CD4-positive, alpha-beta T cell treated with Interleukin-4 for 1 hour (primary cell): ENCODE results near the gene CLEC2L.

Experiments
- DNase-seq, 2 donors: peaks; one replicate each; pipeline ENCODE4 v3.0.0-alpha.2; 2020 to 2022

CLEC2L gene

GRCh38 chr7:139523199-139523941 is at the start of gene CLEC2L:
Gene CLEC2L (plus strand): TSS chr7:139523685. CDS start chr7:139523928, 243 bp downstream.
- no peak for DNase-seq

GRCh38 chr7:139476139-139476538 is 47.3 kb upstream of the CLEC2L start:
- no peak for DNase-seq

DNA sequence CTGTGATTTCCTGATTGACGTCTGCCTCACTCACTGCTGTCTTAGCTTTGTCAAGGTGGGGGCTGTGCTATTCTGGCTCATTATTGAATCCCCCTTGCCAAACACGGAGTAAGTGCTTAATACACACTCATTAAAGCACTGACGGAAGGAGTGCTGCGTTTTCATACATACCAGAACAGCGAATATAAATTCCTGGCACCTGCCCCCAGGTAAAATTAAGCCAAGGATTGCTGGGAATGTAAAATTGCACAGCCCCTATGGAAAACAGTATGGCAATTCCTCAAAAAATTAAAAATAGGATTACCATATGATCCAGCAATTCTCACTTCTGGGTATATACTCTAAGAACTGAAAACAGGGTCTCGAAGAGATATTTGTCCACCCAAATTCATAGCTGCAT is 46.6 kb upstream of the CLEC2L start:
- no peak for DNase-seq

DNA sequence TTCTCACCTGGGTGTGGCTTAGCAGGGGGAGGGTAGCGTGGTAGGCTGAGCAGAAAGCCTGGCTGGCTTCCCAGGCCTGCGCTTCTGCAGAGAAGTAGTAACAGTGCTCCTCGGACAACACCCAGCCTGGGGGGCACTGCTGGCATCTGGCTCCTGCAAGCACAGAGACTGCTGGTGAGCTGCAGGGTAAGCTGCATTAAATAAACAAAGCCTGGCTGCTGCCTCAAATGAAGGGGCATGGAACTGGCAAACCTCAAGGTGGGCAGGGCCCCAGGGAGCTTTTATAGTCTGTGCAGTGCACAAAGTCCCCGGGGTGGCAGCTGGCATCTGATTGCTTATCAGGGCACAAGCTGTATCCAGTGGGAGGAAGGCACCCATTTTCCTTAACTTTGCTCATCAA is 43.9 kb upstream of the CLEC2L start:
- DNase-seq, result no peak

DNA sequence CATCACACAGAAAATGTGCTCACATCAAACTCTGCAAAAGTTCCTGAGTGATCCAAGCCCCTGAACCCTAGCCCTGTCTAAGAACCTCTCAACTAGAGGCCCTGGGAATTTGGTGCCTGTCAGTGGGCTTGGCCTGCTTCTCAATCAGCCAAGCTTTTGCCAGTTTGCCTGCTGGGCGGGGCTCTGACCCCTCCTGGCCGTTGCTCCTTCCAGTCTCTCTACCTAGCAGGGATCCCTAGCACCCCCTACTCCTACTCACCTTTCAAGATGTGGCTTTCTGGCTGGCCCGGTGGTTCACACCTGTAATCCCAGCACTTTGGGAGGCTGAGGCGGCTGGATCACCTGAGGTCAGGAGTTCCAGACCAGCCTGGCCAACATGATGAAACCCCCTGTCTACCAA is 42.1 kb upstream of the CLEC2L start:
- DNase-seq, result no peak

DNA sequence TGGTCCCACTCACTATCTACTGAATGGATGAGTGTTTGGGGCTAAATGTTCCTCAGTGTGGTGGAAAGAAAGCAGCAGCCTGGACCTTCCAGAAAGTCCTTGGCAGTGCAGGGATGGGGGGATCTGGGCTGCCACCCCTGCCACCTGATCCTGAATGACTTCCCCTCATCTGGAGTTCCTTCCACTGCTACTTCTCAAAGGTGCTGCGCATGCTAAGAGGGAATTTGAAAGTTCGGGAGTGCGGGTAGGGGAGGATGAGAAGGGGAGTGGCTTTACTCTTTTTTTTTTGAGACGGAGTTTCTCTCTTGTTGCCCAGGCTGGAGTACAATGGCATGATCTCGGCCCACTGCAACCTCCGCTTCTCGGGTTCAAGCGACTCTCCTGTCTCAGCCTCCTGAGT is 41.4 kb upstream of the CLEC2L start:
- no peak for DNase-seq

DNA sequence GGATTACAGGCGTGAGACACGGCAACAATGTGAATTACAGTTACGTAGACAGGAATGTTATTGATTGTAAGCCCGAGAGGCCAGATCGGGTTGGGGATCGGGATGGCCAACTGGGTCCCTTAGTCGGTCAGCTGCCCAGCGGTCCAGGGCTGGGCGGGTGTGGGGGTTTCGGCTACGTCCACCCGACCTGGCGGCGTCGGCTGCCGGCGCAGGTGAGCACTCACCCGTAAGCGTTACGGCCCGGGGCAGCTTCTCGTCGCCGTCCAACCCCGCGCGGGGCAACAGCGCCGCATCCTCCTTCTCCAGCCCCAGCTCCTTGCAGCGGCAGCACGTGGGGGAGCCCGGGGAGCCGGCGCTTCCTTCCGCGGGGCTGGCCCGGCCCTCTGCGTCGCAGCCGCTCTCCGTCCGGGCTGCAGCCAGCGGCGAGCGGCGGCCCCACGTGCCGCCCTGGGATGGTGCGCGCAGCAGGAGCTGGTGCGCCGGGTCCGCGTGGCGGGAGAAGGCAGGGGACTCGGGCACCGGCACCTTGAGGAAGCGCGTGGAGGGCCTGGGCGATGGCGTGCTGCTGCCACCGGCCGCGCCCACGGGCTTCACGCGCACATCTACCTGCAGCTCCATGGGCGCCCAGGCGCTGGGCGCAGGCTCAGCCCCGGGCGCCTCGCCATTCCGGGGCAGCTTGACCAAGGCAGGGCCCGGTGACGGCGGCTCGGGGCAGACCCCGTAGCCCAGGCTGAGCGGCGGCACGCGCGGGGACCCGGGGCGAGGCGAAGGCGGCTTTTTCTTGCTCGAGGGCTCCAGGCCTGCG is 40.6 kb upstream of the CLEC2L start:
- no peak for DNase-seq

DNA sequence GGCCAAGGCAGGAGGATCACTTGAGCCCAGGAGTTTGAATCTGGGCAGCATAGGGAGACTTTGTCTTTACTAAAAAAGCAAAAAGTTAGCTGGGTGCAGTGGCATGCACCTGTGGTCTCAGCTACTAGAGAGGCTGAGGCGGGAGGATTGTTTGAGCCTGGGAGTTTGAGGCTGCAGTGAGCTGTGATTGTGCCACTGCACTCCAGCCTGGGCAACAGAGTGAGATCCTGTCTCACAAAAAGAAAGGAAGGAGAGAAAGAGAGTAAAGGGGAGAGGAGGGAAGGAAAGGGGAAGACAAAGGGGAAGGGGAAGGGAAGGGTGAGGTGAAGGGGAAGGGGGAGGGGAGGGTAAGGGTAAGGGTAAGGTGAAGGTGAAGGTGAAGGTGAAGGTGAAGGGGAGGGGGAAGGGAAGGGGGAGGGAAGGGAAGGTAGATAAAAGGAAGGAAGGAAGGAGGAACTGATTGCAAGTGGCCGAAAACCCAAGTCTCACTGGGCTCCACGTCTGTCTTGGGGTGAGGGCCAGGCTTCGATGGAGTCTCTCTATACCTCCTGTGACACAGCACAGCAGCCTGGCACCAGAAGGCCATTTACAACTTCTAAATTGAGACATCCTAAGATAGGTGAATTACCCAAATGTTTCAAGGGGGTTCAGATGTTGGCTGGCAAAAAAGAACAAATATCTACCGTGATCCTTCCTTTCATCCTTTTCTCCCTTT is 36.0 kb upstream of the CLEC2L start:
- DNase-seq, result no peak

GRCh38 chr7:139488810-139489209 is 34.7 kb upstream of the CLEC2L start:
- DNase-seq, result no peak

GRCh38 chr7:139490130-139490529 is 33.4 kb upstream of the CLEC2L start:
- no peak for DNase-seq

DNA sequence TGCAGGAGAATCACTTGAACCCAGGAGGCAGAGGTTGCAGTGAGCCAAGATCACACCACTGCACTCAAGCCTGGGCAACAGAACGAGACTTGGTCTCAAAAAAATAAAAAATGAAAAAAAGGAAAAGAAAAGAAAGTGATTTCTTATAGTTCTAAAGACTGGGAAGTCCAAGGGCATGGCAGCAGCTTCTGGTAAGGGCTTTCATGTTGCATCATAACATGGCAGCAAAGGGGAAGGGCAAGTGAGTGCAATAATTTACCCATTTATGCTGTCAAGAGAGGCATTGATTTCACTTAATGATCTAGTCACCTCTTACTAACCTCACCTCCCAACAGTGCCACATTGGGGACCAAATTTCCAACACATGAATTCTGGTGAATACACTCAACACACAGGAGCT is 31.2 kb upstream of the CLEC2L start:
- DNase-seq, result no peak

- peak in 1 of 2 donors; percentile 2 for DNase-seq
These were observed 28.5 kb upstream of the CLEC2L start for GRCh38 chr7:139494835-139495579.

- DNase-seq, result no peak
These were observed 27.8 kb upstream of the CLEC2L start for GRCh38 chr7:139495580-139496125.

- DNase-seq, result no peak
These were observed 27.0 kb upstream of the CLEC2L start for GRCh38 chr7:139496528-139496927.

- no peak for DNase-seq
These were observed 22.7 kb upstream of the CLEC2L start for GRCh38 chr7:139500770-139501138.

- no peak for DNase-seq
These were observed 21.3 kb upstream of the CLEC2L start for GRCh38 chr7:139502226-139502625.

DNA sequence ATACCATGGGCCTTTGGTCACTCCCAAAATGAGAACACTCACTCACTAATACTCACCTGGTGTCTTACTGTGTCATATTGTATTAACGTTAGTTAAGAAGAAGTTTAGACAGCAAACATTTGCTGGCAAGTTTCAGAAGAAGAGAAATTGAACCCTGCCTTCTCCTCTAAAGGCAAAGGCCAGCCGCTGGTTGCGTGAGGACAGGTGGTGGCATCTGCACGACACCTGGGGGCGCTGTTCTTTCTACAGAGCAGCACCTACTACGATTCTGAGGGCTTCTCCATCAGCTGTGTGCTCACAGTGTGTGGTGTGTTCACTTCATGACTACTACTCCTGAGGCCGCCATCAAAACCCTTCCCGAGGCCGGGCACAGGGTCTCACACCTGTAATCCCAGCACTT is 17.9 kb upstream of the CLEC2L start:
- DNase-seq, result no peak

- DNase-seq, result no peak
These were observed 13.9 kb upstream of the CLEC2L start for GRCh38 chr7:139509535-139509934.

DNA sequence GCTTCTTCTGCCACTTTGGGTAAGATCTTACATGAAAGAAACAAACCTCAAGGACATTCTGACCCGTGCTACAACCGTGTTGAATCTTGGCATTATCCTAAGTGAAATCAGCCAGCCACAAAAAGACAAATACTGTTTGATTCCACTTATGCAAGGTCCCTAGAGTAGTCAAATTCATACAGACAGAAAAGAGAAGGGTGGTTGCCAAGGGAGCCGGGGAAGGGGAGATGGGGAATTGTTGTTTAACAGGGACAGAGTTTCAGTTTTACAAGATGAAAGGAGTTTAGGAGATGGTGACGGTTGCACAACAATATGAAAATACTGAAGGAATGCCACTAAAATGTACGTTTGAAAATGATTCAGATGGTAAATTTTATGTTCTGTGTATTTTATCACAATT is 12.2 kb upstream of the CLEC2L start:
- no peak for DNase-seq

- no peak for DNase-seq
These were observed 8.2 kb upstream of the CLEC2L start for GRCh38 chr7:139515266-139515665.

- DNase-seq, result no peak
These were observed 2.0 kb upstream of the CLEC2L start for GRCh38 chr7:139521439-139521838.

- DNase-seq, result no peak
These were observed 671 bp upstream of the CLEC2L start for GRCh38 chr7:139522830-139523198.
